HEK293T (cell line): ENCODE data around the gene ADAD2.

ENCODE experiments used
- CTCF ChIA-PET: fragments of 350-600 bp; formaldehyde crosslinking; extraction: SDS; loops from one replicate; lab custom pipeline; 2021; ENCODE audit warnings: antibody characterized with exemption, inconsistent platforms; lab: Yijun Ruan, JAX
- POLR2A ChIA-PET: fragments of 350-600 bp; formaldehyde crosslinking; extraction: SDS; loops from one replicate; lab custom pipeline; 2020; ENCODE audit warnings: antibody characterized with exemption, inconsistent platforms; lab: Yijun Ruan, JAX
- DNase-seq: peaks from one replicate; pipeline ENCODE4 v3.0.0; 2012; ENCODE audit warnings: mixed read lengths; ENCODE audit errors: extremely low spot score
- ARNT ChIP-seq: fragments of 450-650 bp; IDR thresholded peaks from 2 replicates; pipeline ENCODE4 v1.6.1; 2017; ENCODE audit warnings: mild to moderate bottlenecking
- BHLHE40 ChIP-seq: fragments of 450-650 bp; IDR thresholded peaks from 2 replicates; pipeline ENCODE4 v1.6.1; 2016; ENCODE audit warnings: mild to moderate bottlenecking, moderate library complexity, borderline replicate concordance
- CTBP1 ChIP-seq: fragments of 450-650 bp; IDR thresholded peaks from 2 replicates; pipeline ENCODE4 v1.6.1; 2016; ENCODE audit warnings: borderline replicate concordance
- ELF4 ChIP-seq: fragments of 450-650 bp; IDR thresholded peaks from 2 replicates; pipeline ENCODE4 v1.6.1; 2017; ENCODE audit warnings: antibody characterized with exemption
- FOXA1 ChIP-seq: fragments of 450-650 bp; IDR thresholded peaks from 2 replicates; pipeline ENCODE4 v1.6.1; 2016; ENCODE audit warnings: mild to moderate bottlenecking
- FOXK2 ChIP-seq: fragments of 450-650 bp; IDR thresholded peaks from 2 replicates; pipeline ENCODE4 v1.6.1; 2016; ENCODE audit warnings: mild to moderate bottlenecking
- FOXM1 ChIP-seq: fragments of 450-650 bp; IDR thresholded peaks from 2 replicates; pipeline ENCODE4 v1.6.1; 2017; ENCODE audit warnings: mild to moderate bottlenecking, borderline replicate concordance
- HDGF ChIP-seq: fragments of 450-650 bp; IDR thresholded peaks from 2 replicates; pipeline ENCODE4 v1.6.1; 2017; ENCODE audit warnings: antibody characterized with exemption, borderline replicate concordance
- L3MBTL2 ChIP-seq: fragments of 450-650 bp; conservative IDR thresholded peaks from 2 replicates; pipeline ENCODE4 v1.6.1; 2016; ENCODE audit warnings: mild to moderate bottlenecking
- LEF1 ChIP-seq: fragments of 450-650 bp; IDR thresholded peaks from 2 replicates; pipeline ENCODE4 v1.6.1; 2017; ENCODE audit warnings: mild to moderate bottlenecking, borderline replicate concordance
- NFRKB ChIP-seq: fragments of 450-650 bp; IDR thresholded peaks from 2 replicates; pipeline ENCODE4 v1.6.1; 2016; ENCODE audit warnings: mild to moderate bottlenecking, moderate library complexity
- SP1 ChIP-seq: fragments of 450-650 bp; IDR thresholded peaks from 2 replicates; pipeline ENCODE4 v1.6.1; 2017
- SUZ12 ChIP-seq: fragments of 450-650 bp; IDR thresholded peaks from 2 replicates; pipeline ENCODE4 v1.6.1; 2016; ENCODE audit warnings: mild to moderate bottlenecking
- TARDBP ChIP-seq: fragments of 450-650 bp; IDR thresholded peaks from 2 replicates; pipeline ENCODE4 v1.6.1; 2016
- ZNF384 ChIP-seq: fragments of 450-650 bp; IDR thresholded peaks from 2 replicates; pipeline ENCODE4 v1.6.1; 2016
- TF ChIP-seq, protein P1 (sequence below): fragments of 450-650 bp; IDR thresholded peaks from 2 replicates; pipeline ENCODE4 v1.6.1; 2016

ADAD2 gene

DNA sequence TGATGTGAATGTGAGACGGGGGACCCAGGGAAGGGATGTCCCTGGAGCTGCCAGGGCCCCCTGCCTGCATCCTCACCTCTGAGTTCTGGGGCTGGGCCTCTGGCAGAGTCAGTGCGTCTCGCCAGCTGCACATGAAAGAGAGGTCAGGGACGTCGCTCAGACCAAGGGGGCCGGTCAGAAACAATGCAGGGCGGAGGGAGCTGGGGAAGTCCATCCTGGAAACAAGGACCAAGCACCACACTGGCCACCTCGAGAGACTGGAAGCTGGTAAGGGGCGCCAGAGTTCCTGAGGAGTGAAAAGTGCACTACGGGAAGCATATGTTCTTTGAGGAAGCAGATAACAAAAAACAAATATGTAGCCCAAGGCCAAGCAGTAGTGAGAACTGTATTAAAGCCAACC is 6.2 kb upstream of the ADAD2 start:
- ChIA-PET POLR2A (no interaction called here), CTCF (no interaction called here)
- no peak for DNase-seq
- no peak for TF ChIP-seq BHLHE40
- no peak for TF ChIP-seq FOXM1
- TF ChIP-seq ARNT, result no peak
- no peak for TF ChIP-seq TARDBP
- TF ChIP-seq CTBP1, result no peak
- TF ChIP-seq L3MBTL2, result no peak
- TF ChIP-seq SUZ12, result no peak
- TF ChIP-seq, protein P1, sequence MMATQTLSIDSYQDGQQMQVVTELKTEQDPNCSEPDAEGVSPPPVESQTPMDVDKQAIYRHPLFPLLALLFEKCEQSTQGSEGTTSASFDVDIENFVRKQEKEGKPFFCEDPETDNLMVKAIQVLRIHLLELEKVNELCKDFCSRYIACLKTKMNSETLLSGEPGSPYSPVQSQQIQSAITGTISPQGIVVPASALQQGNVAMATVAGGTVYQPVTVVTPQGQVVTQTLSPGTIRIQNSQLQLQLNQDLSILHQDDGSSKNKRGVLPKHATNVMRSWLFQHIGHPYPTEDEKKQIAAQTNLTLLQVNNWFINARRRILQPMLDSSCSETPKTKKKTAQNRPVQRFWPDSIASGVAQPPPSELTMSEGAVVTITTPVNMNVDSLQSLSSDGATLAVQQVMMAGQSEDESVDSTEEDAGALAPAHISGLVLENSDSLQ, result no peak
- no peak for TF ChIP-seq ZNF384
- no peak for TF ChIP-seq ELF4
- TF ChIP-seq FOXK2, result no peak
- no peak for TF ChIP-seq FOXA1
- no peak for TF ChIP-seq LEF1
- TF ChIP-seq NFRKB, result no peak
- TF ChIP-seq HDGF, result no peak
- no peak for TF ChIP-seq SP1

DNA sequence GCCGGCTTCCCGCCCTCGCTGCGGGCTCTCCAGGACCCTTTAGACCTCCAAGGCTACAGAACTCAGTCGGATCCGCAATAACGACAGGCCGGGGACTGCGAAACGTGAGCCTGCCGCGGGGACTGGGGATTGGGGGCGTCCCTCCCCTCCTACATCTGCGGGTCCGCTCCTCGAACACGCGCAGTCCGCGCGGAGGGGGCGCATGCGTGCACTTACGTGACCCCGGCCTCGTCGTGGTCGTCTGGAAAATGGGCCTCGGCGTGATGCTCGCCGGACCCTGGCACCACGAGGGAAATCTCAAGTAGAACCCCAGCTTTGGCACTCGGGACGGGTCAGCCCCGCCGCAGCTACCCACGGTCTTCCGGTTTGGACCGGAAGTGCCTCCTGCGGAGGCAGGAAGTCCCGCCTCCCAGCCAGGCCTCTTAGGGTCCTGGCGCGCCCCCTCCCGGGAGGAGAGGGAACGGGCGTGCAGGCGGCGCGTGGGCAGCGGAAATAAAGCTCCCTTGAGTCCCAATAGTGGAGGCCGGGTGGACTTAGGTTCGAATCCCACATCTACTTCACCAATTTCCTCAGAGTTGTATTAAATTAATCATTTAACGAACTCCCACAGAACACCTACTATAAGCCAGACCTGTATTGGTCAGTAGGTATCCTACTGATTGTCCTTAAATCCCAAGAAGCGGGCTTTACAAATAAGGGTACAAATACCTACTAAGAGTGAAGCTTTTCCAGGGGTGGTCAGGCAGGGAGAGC is 4.1 kb upstream of the ADAD2 start, which contains the start of gene TAF1C:
Gene TAF1C (minus strand): TSS at position 373 of the 753 bp plus-strand sequence. CDS start 2,069 bp downstream, outside the sequence.
- ChIA-PET POLR2A (interaction anchor here (0.6 to 1.4 kb wide), 5 partner anchors 9 to 125 kb away, joined by 3 to 15 read pairs (median 3); partner anchors contain the start of gene MBTPS1), CTCF (interaction anchor here (0.6 to 1.4 kb wide), 17 partner anchors 9 to 121 kb away, joined by 3 to 8 read pairs (median 3); partner anchors contain the start of genes DNAAF1 and MBTPS1)
- DNase-seq, result peak; percentile 97
- TF ChIP-seq FOXM1 (no peak), NFRKB (no peak), L3MBTL2 (peak; percentile 64), ELF4 (peak; percentile 67)

DNA sequence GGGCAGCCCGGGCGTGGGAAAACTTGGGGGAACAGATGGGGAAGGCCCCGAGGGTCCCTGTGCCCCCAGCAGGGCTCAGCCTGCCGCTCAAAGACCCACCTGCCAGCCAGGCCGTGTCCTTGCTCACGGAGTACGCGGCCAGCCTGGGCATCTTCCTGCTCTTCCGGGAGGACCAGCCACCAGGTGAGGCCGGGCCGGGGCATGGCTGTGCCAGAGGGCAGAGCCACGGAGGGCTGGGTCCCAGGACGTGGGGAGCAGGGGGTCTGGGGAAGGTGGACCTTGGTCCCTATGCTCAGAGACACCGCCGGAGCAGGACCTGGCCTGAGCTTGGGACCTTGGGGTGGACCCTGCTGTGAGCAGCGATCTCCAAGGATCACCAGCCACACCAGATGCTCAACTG is 509 bp downstream of the ADAD2 start:
- DNase-seq, result no peak
- ChIA-PET CTCF (no interaction called here), POLR2A (no interaction called here)
- no peak for TF ChIP-seq SP1
- TF ChIP-seq FOXK2, result no peak
- TF ChIP-seq ELF4, result no peak
- TF ChIP-seq NFRKB, result no peak
- TF ChIP-seq ARNT, result no peak
- no peak for TF ChIP-seq HDGF
- no peak for TF ChIP-seq TARDBP
- TF ChIP-seq, protein P1, result no peak
- no peak for TF ChIP-seq FOXM1
- TF ChIP-seq ZNF384, result no peak
- no peak for TF ChIP-seq FOXA1
- no peak for TF ChIP-seq CTBP1

DNA sequence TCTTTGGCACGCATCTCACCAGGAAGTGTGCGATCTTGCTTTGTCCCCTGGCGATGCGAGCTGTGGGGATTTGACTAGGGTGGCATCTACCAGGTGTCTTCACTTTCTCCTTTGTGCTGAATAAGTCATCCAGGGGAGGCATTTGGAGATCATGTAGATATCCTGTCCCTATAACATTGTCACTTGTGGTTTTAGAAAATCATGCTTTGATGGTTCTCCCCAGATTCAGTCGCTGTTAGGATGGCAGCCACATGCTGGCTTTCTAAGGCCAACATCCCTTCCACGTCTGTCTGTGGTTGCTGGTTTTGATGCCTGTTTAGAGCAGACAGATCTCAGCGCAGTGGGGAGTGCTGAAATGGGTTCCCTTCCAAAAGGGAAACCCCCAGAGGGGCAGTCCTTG is 2.5 kb downstream of the ADAD2 start:
- no peak for TF ChIP-seq BHLHE40
- TF ChIP-seq HDGF, result no peak
- no peak for TF ChIP-seq FOXM1
- POLR2A ChIA-PET, result no interaction called here
- no peak for DNase-seq
- CTCF ChIA-PET, result no interaction called here

DNA sequence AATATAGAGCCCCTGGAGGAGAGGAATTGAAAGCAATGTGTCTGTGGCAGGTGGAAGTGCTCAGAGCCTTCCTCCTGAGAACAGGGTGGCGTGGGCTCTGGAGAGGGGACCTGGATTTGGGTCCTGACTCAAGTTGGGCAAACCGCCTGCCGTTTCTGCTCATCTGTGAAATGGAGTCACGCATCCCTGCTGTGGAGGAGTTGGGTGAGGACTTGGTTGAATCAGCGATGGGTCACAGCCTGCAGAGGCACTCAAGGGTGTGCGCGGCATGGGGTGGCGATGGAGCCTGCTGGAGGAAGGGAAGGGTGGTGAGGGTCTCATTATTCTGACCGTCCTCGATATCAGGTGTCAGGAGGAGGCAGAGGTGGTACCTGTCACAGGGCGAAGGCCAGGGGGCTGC is 3.1 kb downstream of the ADAD2 start:
- TF ChIP-seq ARNT (no peak), HDGF (no peak), FOXA1 (no peak), LEF1 (no peak), FOXM1 (no peak), SUZ12 (no peak), ELF4 (no peak)
- TF ChIP-seq, protein P1, result no peak
- DNase-seq, result no peak
- ChIA-PET POLR2A (no interaction called here), CTCF (no interaction called here)

DNA sequence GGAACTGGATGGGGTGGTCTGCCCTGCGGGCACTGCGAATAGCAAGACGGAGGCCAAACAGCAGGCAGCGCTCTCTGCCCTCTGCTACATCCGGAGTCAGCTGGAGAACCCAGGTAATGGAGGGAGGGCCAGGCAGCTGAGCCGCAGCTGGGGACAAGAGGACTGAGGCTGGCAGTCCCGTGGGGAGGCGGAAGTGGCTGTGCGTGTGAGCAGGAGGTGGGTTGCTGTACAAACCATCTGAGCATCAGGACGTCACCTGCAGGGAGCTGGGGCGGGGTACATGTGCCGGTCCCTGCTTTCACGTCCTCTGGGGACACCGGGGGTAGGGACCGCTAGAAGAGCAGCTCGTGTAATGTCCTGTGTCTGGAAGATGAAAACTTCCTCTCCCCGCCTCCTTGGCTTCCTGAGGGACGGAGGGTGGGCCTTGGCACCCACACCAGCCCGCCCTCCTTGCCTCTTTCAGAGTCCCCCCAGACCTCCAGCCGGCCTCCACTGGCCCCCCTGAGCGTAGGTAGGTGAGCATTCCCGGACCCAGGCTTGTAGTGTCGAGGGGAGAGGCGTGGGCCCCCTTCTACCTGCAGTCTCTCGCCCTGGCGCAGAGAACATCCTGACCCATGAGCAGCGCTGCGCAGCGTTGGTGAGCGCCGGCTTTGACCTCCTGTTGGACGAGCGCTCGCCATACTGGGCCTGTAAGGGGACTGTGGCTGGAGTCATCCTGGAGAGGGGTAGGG is 3.7 kb downstream of the ADAD2 start:
- TF ChIP-seq FOXK2 (no peak), SP1 (no peak), HDGF (no peak), CTBP1 (no peak), ZNF384 (no peak), TARDBP (no peak), LEF1 (no peak), BHLHE40 (no peak), FOXA1 (no peak), SUZ12 (no peak), NFRKB (no peak), FOXM1 (no peak), L3MBTL2 (no peak), ELF4 (no peak), ARNT (no peak)
- TF ChIP-seq, protein P1, result no peak
- no peak for DNase-seq
- ChIA-PET CTCF (no interaction called here), POLR2A (no interaction called here)
